Skeletal muscle tissue (tissue), 4 donors: ENCODE results near the gene IL1R2. TPM values are rescaled to one million over a fixed set of nuclear protein-coding genes. Genes with fewer than 3 reads are reported as not detected.

Experiments
- H3K27ac ChIP-seq: one replicate; pipeline ENCODE4 v1.7.0; 2013; ENCODE audit warnings: mild to moderate bottlenecking, low read depth, low read length, inconsistent platforms
- H3K27me3 ChIP-seq, 3 donors: one replicate each; pipeline ENCODE4 v1.7.0; 2013; ENCODE audit warnings: low read length in 3 of 3; ENCODE audit not compliant: control insufficient read depth in 3 of 3, insufficient read depth in 3 of 3
- H3K36me3 ChIP-seq, 3 donors: one replicate each; pipeline ENCODE4 v1.7.0; 2013; ENCODE audit warnings: low read length in 3 of 3; ENCODE audit not compliant: control insufficient read depth in 3 of 3, insufficient read depth in 3 of 3
- H3K4me1 ChIP-seq, 3 donors: one replicate each; pipeline ENCODE4 v1.7.0; 2013; ENCODE audit warnings: low read length in 3 of 3, mild to moderate bottlenecking in 3 of 3; ENCODE audit not compliant: control insufficient read depth in 3 of 3, insufficient read depth in 3 of 3
- H3K4me3 ChIP-seq, 3 donors: one replicate each; pipeline ENCODE4 v1.7.0; 2013; ENCODE audit warnings: low read length in 3 of 3
- H3K9ac ChIP-seq, 3 donors: one replicate each; pipeline ENCODE4 v1.7.0; 2013; ENCODE audit warnings: low read length in 3 of 3, mild to moderate bottlenecking in 3 of 3, moderate library complexity in 2 of 3, low read depth in 1 of 3
- H3K9me3 ChIP-seq, 3 donors: one replicate each; pipeline ENCODE4 v1.7.0; 2013; ENCODE audit warnings: low read length in 3 of 3; ENCODE audit not compliant: control insufficient read depth in 3 of 3
- total RNA-seq: library from RNA; depleted of rRNA; stranded (reverse); fragments of >200 nt; gene quantifications from one replicate; pipeline ENCODE4 v1.2.3, GENCODE V29; 2014
- donor health status: Osteomylitis.

IL1R2 gene, protein sequence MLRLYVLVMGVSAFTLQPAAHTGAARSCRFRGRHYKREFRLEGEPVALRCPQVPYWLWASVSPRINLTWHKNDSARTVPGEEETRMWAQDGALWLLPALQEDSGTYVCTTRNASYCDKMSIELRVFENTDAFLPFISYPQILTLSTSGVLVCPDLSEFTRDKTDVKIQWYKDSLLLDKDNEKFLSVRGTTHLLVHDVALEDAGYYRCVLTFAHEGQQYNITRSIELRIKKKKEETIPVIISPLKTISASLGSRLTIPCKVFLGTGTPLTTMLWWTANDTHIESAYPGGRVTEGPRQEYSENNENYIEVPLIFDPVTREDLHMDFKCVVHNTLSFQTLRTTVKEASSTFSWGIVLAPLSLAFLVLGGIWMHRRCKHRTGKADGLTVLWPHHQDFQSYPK
- total RNA-seq, result 0.52 TPM

- Histone ChIP-seq H3K27ac (no peak within 1 kb of the TSS), H3K36me3 (no peaks in the 10 kb centered on the region), H3K27me3 (peaks cover 3 to 9% (median 4%) of the 10 kb centered on the region in 3 donors), H3K4me1 (no peaks in the 10 kb centered on the region), H3K9me3 (no peaks in the 10 kb centered on the region), H3K9ac (no peak within 1 kb of the TSS), H3K4me3 (no peak within 1 kb of the TSS)
Measured at GRCh38 chr2:101991721-101992145, at the start of gene IL1R2. TSS of gene IL1R2 (plus strand) at chr2:101991960. CDS start at chr2:102008576, 16,616 bp downstream.

- no peak overlapping the region for H3K9ac ChIP-seq
- peaks cover 0 to 2% (median 0%) of the 10 kb centered on the region in 3 donors for H3K9me3 ChIP-seq
- H3K27me3 ChIP-seq, result peaks cover 0 to 4% (median 0%) of the 10 kb centered on the region in 3 donors
- H3K4me3 ChIP-seq, result no peak overlapping the region
- no peaks in the 10 kb centered on the region for H3K4me1 ChIP-seq
- H3K27ac ChIP-seq, result no peak overlapping the region
- no peaks in the 10 kb centered on the region for H3K36me3 ChIP-seq
Measured at GRCh38 chr2:101942851-101943250, 48.9 kb upstream of the IL1R2 start.

- Histone ChIP-seq H3K27me3 (peaks cover 0 to 4% (median 0%) of the 10 kb centered on the region in 3 donors), H3K9me3 (peaks cover 0 to 2% (median 0%) of the 10 kb centered on the region in 3 donors), H3K36me3 (no peaks in the 10 kb centered on the region), H3K4me1 (no peaks in the 10 kb centered on the region), H3K9ac (no peak overlapping the region), H3K27ac (no peak overlapping the region), H3K4me3 (no peak overlapping the region)
Measured at GRCh38 chr2:101946372-101947039, 45.3 kb upstream of the IL1R2 start.

- H3K4me3 ChIP-seq, result no peak overlapping the region
- H3K9ac ChIP-seq, result no peak overlapping the region
Measured at GRCh38 chr2:101947374-101947773, 44.4 kb upstream of the IL1R2 start.

DNA sequence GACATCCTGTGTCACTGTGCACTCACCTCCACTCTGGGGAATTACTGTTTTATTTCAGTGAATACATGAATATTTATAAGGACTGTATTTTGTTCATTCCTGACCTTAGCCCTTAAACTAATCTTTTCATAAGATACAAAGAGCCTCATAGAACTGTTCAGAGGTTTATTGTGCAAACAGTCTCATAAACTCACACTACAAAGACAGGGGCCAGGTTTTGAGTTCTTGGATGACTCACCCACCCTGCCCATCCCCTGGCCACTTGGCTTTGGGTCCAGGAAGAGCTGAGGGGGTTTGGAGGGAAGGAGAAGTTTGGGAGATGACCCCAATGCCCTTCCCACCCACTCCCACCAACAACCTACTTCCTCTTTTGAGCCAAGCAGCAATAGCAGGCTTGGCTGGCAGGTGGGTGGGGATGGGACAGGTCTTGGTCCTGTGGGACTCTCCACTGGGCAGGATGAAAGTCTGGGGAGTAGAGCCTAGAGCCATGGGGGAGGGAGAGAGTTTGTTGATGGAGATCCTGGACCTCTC is 43.1 kb upstream of the IL1R2 start:
- H3K27ac ChIP-seq, result no peak overlapping the region
- H3K9ac ChIP-seq, result no peak overlapping the region
- H3K36me3 ChIP-seq, result no peaks in the 10 kb centered on the region
- no peaks in the 10 kb centered on the region for H3K4me1 ChIP-seq
- H3K4me3 ChIP-seq, result no peak overlapping the region
- H3K9me3 ChIP-seq, result no peaks in the 10 kb centered on the region
- no peaks in the 10 kb centered on the region for H3K27me3 ChIP-seq

More at GRCh38 chr2:101947374-101947773, 44.4 kb upstream of the IL1R2 start:
- Histone ChIP-seq H3K36me3 (no peaks in the 10 kb centered on the region), H3K27me3 (peaks cover 0 to 4% (median 0%) of the 10 kb centered on the region in 3 donors), H3K9me3 (peaks cover 0 to 2% (median 0%) of the 10 kb centered on the region in 3 donors), H3K4me1 (no peaks in the 10 kb centered on the region), H3K27ac (no peak overlapping the region)

GRCh38 chr2:101949304-101949703 is 42.5 kb upstream of the IL1R2 start:
- Histone ChIP-seq H3K4me3 (no peak overlapping the region), H3K9ac (no peak overlapping the region), H3K27ac (no peak overlapping the region), H3K9me3 (no peaks in the 10 kb centered on the region), H3K27me3 (no peaks in the 10 kb centered on the region), H3K4me1 (no peaks in the 10 kb centered on the region), H3K36me3 (no peaks in the 10 kb centered on the region)

GRCh38 chr2:101951296-101951695 is 40.5 kb upstream of the IL1R2 start:
- H3K9ac ChIP-seq, result no peak overlapping the region
- no peak overlapping the region for H3K27ac ChIP-seq

DNA sequence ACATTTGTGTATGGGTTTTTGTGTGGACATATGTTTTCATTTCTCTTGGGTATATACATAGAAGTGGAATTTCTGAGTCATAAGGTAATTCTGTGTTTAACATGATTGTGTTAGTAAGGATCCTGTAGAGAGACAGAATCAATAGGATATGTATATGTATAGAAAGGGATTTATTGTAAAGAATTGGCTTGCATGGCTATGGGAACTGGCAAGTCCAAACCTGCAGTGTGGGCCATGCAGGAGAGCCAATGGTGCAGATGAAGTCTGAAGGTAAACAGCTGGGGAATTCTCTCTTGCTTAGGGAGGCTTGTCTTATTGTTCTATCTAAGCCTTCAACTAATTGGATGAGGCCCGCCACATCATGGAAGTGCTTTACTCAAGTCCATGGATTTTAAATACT is 39.2 kb upstream of the IL1R2 start:
- H3K4me3 ChIP-seq, result no peak overlapping the region
- no peak overlapping the region for H3K27ac ChIP-seq
- H3K9me3 ChIP-seq, result no peaks in the 10 kb centered on the region
- no peaks in the 10 kb centered on the region for H3K27me3 ChIP-seq
- H3K4me1 ChIP-seq, result no peaks in the 10 kb centered on the region
- no peak overlapping the region for H3K9ac ChIP-seq
- no peaks in the 10 kb centered on the region for H3K36me3 ChIP-seq

More at GRCh38 chr2:101951296-101951695, 40.5 kb upstream of the IL1R2 start:
- Histone ChIP-seq H3K9me3 (no peaks in the 10 kb centered on the region), H3K4me1 (no peaks in the 10 kb centered on the region), H3K36me3 (no peaks in the 10 kb centered on the region), H3K27me3 (no peaks in the 10 kb centered on the region), H3K4me3 (no peak overlapping the region)

DNA sequence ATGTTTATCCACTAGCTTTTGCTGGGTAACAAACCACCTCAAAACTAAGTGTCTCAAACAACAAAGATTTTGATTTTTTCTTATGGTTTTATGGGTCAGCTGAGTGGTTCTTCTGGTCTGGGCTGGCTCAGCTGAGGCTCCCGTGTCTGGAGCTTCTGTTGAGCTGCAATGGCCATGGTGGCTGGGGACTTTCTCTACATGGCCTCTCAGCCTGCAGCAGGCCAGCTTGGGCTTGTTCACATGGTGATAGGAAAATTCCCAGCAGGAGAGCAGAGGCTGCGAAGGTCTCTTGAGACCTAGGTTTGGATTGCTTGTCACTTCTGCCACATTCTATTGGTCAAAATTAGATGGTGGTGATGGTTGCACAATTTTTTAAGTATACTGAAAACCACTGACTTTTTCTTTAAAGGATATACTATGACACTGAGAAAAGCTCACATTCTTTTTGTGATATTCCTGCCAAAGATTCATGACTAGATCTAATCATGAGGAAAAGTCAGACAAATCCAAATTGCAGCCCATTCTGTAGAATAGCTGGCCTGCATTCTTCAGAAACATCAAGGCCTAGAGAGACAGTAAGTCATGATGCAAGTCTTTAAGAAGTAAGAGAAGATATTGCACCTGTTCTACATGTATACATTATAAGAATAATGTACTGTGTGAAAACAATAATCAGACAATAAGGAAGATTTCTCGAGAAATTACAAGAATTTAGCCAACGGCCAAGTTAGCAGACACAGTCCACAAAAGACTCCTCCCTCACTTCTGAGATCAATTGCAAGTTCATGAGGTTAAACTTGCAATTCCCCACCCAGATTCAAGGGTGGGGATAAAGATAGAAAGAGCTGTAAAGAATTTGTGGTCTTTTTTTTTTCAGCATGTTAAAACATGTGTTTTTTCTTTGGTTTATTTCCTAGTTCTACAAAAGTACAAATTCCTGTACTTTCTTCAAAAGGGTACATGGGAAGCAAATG is 35.0 kb upstream of the IL1R2 start:
- Histone ChIP-seq H3K36me3 (no peaks in the 10 kb centered on the region), H3K9me3 (no peaks in the 10 kb centered on the region), H3K27me3 (no peaks in the 10 kb centered on the region), H3K27ac (no peak overlapping the region), H3K4me3 (no peak overlapping the region), H3K4me1 (peaks cover 8 to 9% (median 8%) of the 10 kb centered on the region in 3 donors), H3K9ac (no peak overlapping the region)
